ENCODE data around the gene HNRNPA3. TPM values are rescaled to one million over a fixed set of nuclear protein-coding genes. Genes with fewer than 3 reads are reported as not detected.
A peak's percentile ranks its signal among the peaks of the same experiment; 100 is the strongest.

The HNRNPA3 gene
- total and polyA plus RNA-seq, 2 of the 13 experiments (the other 11 are each of a cell fraction or from before 2014, with no cell fraction given) = 73.3 to 97.7 TPM

- TF ChIP-seq FOXP4 (CRISPR knock-in tag; IDR thresholded peaks at IDR 0.05) = peak; percentile 66
- peak; percentile 45; the same call in 1 of the 2 replicates for TF ChIP-seq HMG20A (CRISPR knock-in tag; IDR thresholded peaks at IDR 0.05; ENCODE audit: borderline replicate concordance)
- 0 out of 2 replicates have a peak, but pooled peaks have one; percentile 42 for TF ChIP-seq RFXAP (CRISPR knock-in tag; IDR thresholded peaks at IDR 0.05; ENCODE audit: borderline replicate concordance)
- no peak for TF ChIP-seq MAFF (IDR thresholded peaks at IDR 0.05; ENCODE audit: low read depth, low read length)
- no peak for TF ChIP-seq CSRNP2 (CRISPR knock-in tag; conservative IDR thresholded peaks at IDR 0.05; ENCODE audit: low read depth)
- no peak for TF ChIP-seq HHEX (CRISPR knock-in tag; IDR thresholded peaks at IDR 0.05)
- peak; percentile 69; the same call in 1 of the 2 replicates for TF ChIP-seq IKZF5 (CRISPR knock-in tag; IDR thresholded peaks at IDR 0.05)
- TF ChIP-seq ZNF350 (CRISPR knock-in tag; IDR thresholded peaks at IDR 0.05; ENCODE audit: borderline replicate concordance, low read depth) = 0 out of 2 replicates have a peak, but pooled peaks have one; percentile 46
- TF ChIP-seq E2F2 (CRISPR knock-in tag; IDR thresholded peaks at IDR 0.05; ENCODE audit: borderline replicate concordance) = 0 out of 2 replicates have a peak, but pooled peaks have one; percentile 71
- no peak for TF ChIP-seq KDM6A (CRISPR knock-in tag; IDR thresholded peaks at IDR 0.05; ENCODE audit: low read depth)
- no peak for TF ChIP-seq IKZF4 (CRISPR knock-in tag; IDR thresholded peaks at IDR 0.05; ENCODE audit: borderline replicate concordance, low read depth, not compliant biosample characterization)
- TF ChIP-seq ZFY (CRISPR knock-in tag; IDR thresholded peaks at IDR 0.05) = peak; percentile 38; the same call in 1 of the 2 replicates
- TF ChIP-seq ZNF333 (CRISPR knock-in tag; IDR thresholded peaks at IDR 0.05; ENCODE audit: borderline replicate concordance) = no peak
- TF ChIP-seq ZZZ3 (CRISPR knock-in tag; IDR thresholded peaks at IDR 0.05; ENCODE audit: borderline replicate concordance) = no peak; the same call in 1 of the 2 replicates
- TF ChIP-seq ZFP37 (CRISPR knock-in tag; IDR thresholded peaks at IDR 0.05; ENCODE audit: borderline replicate concordance) = 0 out of 2 replicates have a peak, but pooled peaks have one; percentile 75
- no peak for TF ChIP-seq ZNF891 (CRISPR knock-in tag; IDR thresholded peaks at IDR 0.05)
- TF ChIP-seq GFI1 (CRISPR knock-in tag; IDR thresholded peaks at IDR 0.05; ENCODE audit: borderline replicate concordance) = peak; percentile 71; the same call in 1 of the 2 replicates
- no peak for TF ChIP-seq HNRNPK (IDR thresholded peaks at IDR 0.05; ENCODE audit: low read depth, low read length, poor library complexity, severe bottlenecking)
- no peak for TF ChIP-seq ZNF7 (CRISPR knock-in tag; IDR thresholded peaks at IDR 0.05)
- TF ChIP-seq NCOA5 (CRISPR knock-in tag; IDR thresholded peaks at IDR 0.05) = no peak
- TF ChIP-seq ZNF3 (CRISPR knock-in tag; IDR thresholded peaks at IDR 0.05) = peak; percentile 64; the same call in 1 of the 2 replicates
- TF ChIP-seq ZNF572 (CRISPR knock-in tag; IDR thresholded peaks at IDR 0.05) = no peak
- no peak for TF ChIP-seq NKX3-1 (CRISPR knock-in tag; IDR thresholded peaks at IDR 0.05)
Observed at GRCh38 chr2:177164584-177165052, 48.0 kb upstream of the HNRNPA3 start (continued).

Data from HepG2 (cell line).